Tibial nerve (tissue), 3 donors: Measurements from ENCODE around the gene PTGIS.

Experiments
- CTCF ChIP-seq, 5 experiments: fragments of 200-600 bp in 3 of 5; fragments of 450-650 bp in 2 of 5; sonication (generic) in 3 of 5; IDR thresholded peaks; one replicate each; pipeline ENCODE4 v1.5.1; 2016 to 2019; ENCODE audit warnings: antibody characterized with exemption in 5 of 5, mild to moderate bottlenecking in 3 of 5, moderate library complexity in 2 of 5
- POLR2A ChIP-seq, 2 donors: fragments of 450-650 bp; IDR thresholded peaks; one replicate each; pipeline ENCODE4 v1.6.1; 2017; ENCODE audit warnings: antibody characterized with exemption in 2 of 2, mild to moderate bottlenecking in 2 of 2, moderate library complexity in 2 of 2

- TF ChIP-seq POLR2A (IDR thresholded peaks at IDR 0.05) (no peak), CTCF (IDR thresholded peaks at IDR 0.05) (no peak)
Observed at GRCh38 chr20:49507741-49508434, 60.0 kb downstream of the PTGIS start.
